GM23248 (cell line): ENCODE data around the gene MEX3D.

Source experiments
- EZH2 ChIP-seq: fragments of 200-600 bp; sonication (generic); IDR thresholded peaks from 2 replicates; pipeline ENCODE4 v1.6.1; 2018; ENCODE audit warnings: antibody characterized with exemption, mild to moderate bottlenecking; ENCODE audit not compliant: insufficient read depth, poor library complexity, severe bottlenecking
- EZH2phosphoT487 ChIP-seq: fragments of 200-600 bp; sonication (generic); IDR thresholded peaks from 2 replicates; pipeline ENCODE4 v1.6.1; 2018; ENCODE audit warnings: antibody characterized with exemption, moderate library complexity, mild to moderate bottlenecking, low read depth; ENCODE audit not compliant: insufficient read depth

- TF ChIP-seq EZH2phosphoT487 = no peak
- TF ChIP-seq EZH2 = no peak
Observed at GRCh38 chr19:1568320-1569019, at the start of gene MEX3D.
